CD4-positive, alpha-beta T cell (primary cell): ENCODE data around the gene C10orf67. TPM values are rescaled to one million over a fixed set of nuclear protein-coding genes. Genes with fewer than 3 reads are reported as not detected.

Experiments used
- ATAC-seq: fragments of 200-7000 bp; cut with Tn5 transposase; one replicate; pipeline ENCODE4 v1.10.0; 2022; ENCODE audit warnings: mild to moderate bottlenecking; ENCODE audit not compliant: poor library complexity
- CTCF ChIA-PET: fragments of 350-600 bp; sonication (Branson Sonifier 250); formaldehyde crosslinking; loops from one replicate; lab custom pipeline; 2021; ENCODE audit warnings: antibody characterized with exemption, inconsistent platforms; lab: Charles Lee
- POLR2A ChIA-PET: fragments of 350-600 bp; sonication (Branson Sonifier 250); formaldehyde crosslinking; loops from one replicate; lab custom pipeline; 2021; ENCODE audit warnings: antibody characterized with exemption, inconsistent platforms; lab: Charles Lee
- DNase-seq, 14 experiments: peaks; one replicate each; pipeline ENCODE4 v3.0.0-alpha.2; 2013 to 2020; ENCODE audit warnings: mixed read lengths in 2 of 14
- H3K27ac ChIP-seq, 2 donors: one replicate each; pipeline versions ENCODE4 v1.5.1 to v1.7.0; 2013; ENCODE audit warnings: low read length in 2 of 2, low read depth in 1 of 2, mild to moderate bottlenecking in 1 of 2
- H3K27me3 ChIP-seq, 2 experiments: 1 replicate in 1 of 2; 2 replicates in 1 of 2; pipeline versions ENCODE4 v1.6.1 to v1.7.0; 2013; ENCODE audit warnings: low read length in 2 of 2, control low read depth in 1 of 2, mild to moderate bottlenecking in 1 of 2, moderate library complexity in 1 of 2; ENCODE audit not compliant: insufficient read depth in 2 of 2, control insufficient read depth in 1 of 2
- H3K36me3 ChIP-seq: one replicate; pipeline ENCODE4 v1.6.1; 2013; ENCODE audit warnings: low read length, control low read depth; ENCODE audit not compliant: insufficient read depth
- H3K4me1 ChIP-seq: one replicate; pipeline ENCODE4 v1.6.1; 2013; ENCODE audit warnings: low read length, control low read depth; ENCODE audit not compliant: insufficient read depth
- H3K4me3 ChIP-seq: one replicate; pipeline ENCODE4 v1.5.1; 2013; ENCODE audit warnings: mild to moderate bottlenecking, low read length, moderate library complexity
- H3K9me3 ChIP-seq, 2 experiments: 1 replicate in 1 of 2; 2 replicates in 1 of 2; pipeline versions ENCODE4 v1.6.1 to v1.7.0; 2013; ENCODE audit warnings: low read length in 2 of 2, mild to moderate bottlenecking in 2 of 2, control low read depth in 1 of 2, moderate library complexity in 1 of 2; ENCODE audit not compliant: control insufficient read depth in 1 of 2, insufficient read depth in 1 of 2
- H3K27ac Mint-ChIP-seq: one replicate; pipeline ENCODE4 v1.8.0; 2020; ENCODE audit warnings: mixed read lengths
- H3K27me3 Mint-ChIP-seq: one replicate; pipeline ENCODE4 v1.8.0; 2021; ENCODE audit warnings: mixed read lengths
- H3K36me3 Mint-ChIP-seq: one replicate; pipeline ENCODE4 v1.8.0; 2021; ENCODE audit warnings: low read depth, mixed read lengths
- H3K4me1 Mint-ChIP-seq: one replicate; pipeline ENCODE4 v1.8.0; 2021; ENCODE audit warnings: low read depth, mixed read lengths
- H3K4me3 Mint-ChIP-seq: one replicate; pipeline ENCODE4 v1.8.0; 2020; ENCODE audit warnings: mild to moderate bottlenecking, mixed read lengths
- H3K9me3 Mint-ChIP-seq: one replicate; pipeline ENCODE4 v1.8.0; 2020; ENCODE audit warnings: mixed read lengths
- CTCF ChIP-seq: fragments of 200-600 bp; IDR thresholded peaks from one replicate; pipeline ENCODE4 v1.8.0; 2022; ENCODE audit warnings: antibody characterized with exemption, mild to moderate bottlenecking
- intact Hi-C, 2 experiments: fragments of 100-400 bp; cut with DNase I in 1 of 2; cut with micrococcal nuclease in 1 of 2; formaldehyde crosslinking; loops; one replicate each; pipeline versions ENCODE4 v1.15.1 to v1.9.0; 2023 to 2025; cut with DNase I, micrococcal nuclease
- total RNA-seq, 174 experiments: library from RNA in 2 of 174; stranded (reverse) in 2 of 174; gene quantifications; one replicate each; pipeline ENCODE4 v1.2.3 and lab custom pipeline; 2021 to 2026

C10orf67 gene
- total RNA-seq, 2 experiments from 2014 or later, result not detected

- H3K4me1 ChIP-seq, result no peaks in the 10 kb centered on the region
- H3K4me1 Mint-ChIP-seq, result no peaks in the 10 kb centered on the region
- intact Hi-C loops, result no loop called here
- H3K27ac ChIP-seq, result no peak overlapping the region
- no peak overlapping the region for H3K4me3 Mint-ChIP-seq
- no peaks in the 10 kb centered on the region for H3K36me3 ChIP-seq
- POLR2A ChIA-PET, result no interaction called here
- H3K27ac Mint-ChIP-seq, result no peak overlapping the region
- H3K4me3 ChIP-seq, result no peak overlapping the region
- no peak for TF ChIP-seq CTCF
- no peaks in the 10 kb centered on the region for H3K36me3 Mint-ChIP-seq
- H3K9me3 Mint-ChIP-seq, result no peaks in the 10 kb centered on the region
- DNase-seq, result no peak
- peaks cover 5% of the 10 kb centered on the region for H3K27me3 Mint-ChIP-seq
- no peak for ATAC-seq
- no peaks in the 10 kb centered on the region for H3K27me3 ChIP-seq
- CTCF ChIA-PET, result no interaction called here
- no peaks in the 10 kb centered on the region for H3K9me3 ChIP-seq
Observed at GRCh38 chr10:23324351-23324750, 20.2 kb downstream of the C10orf67 start.

GRCh38 chr10:23322082-23322481 is 22.5 kb downstream of the C10orf67 start:
- ATAC-seq (no peak), DNase-seq (no peak)
- no peaks in the 10 kb centered on the region for H3K27me3 ChIP-seq
- ChIA-PET POLR2A (no interaction called here), CTCF (no interaction called here)
- H3K36me3 Mint-ChIP-seq, result no peaks in the 10 kb centered on the region
- no peaks in the 10 kb centered on the region for H3K4me1 Mint-ChIP-seq
- H3K27ac Mint-ChIP-seq, result no peak overlapping the region
- peaks cover 5% of the 10 kb centered on the region for H3K27me3 Mint-ChIP-seq
- intact Hi-C loops, result no loop called here
- H3K4me3 Mint-ChIP-seq, result no peak overlapping the region
- H3K9me3 ChIP-seq, result peaks cover 0 to 3% of the 10 kb centered on the region in 2 experiments
- no peaks in the 10 kb centered on the region for H3K4me1 ChIP-seq
- no peak overlapping the region for H3K27ac ChIP-seq
- no peaks in the 10 kb centered on the region for H3K36me3 ChIP-seq
- H3K9me3 Mint-ChIP-seq, result no peaks in the 10 kb centered on the region
- TF ChIP-seq CTCF, result no peak
- no peak overlapping the region for H3K4me3 ChIP-seq

GRCh38 chr10:23319835-23320234 is 24.8 kb downstream of the C10orf67 start:
- no peak for DNase-seq
- H3K36me3 ChIP-seq, result no peaks in the 10 kb centered on the region
- no peaks in the 10 kb centered on the region for H3K36me3 Mint-ChIP-seq
- ChIA-PET CTCF (no interaction called here), POLR2A (interaction anchor here (0.6 kb wide), 1 partner anchor 570 kb away, joined by 3 read pairs; no protein-coding TSS in a partner anchor)
- no peaks in the 10 kb centered on the region for H3K4me1 Mint-ChIP-seq
- H3K27ac ChIP-seq, result no peak overlapping the region
- H3K9me3 Mint-ChIP-seq, result no peaks in the 10 kb centered on the region
- H3K4me3 Mint-ChIP-seq, result no peak overlapping the region
- no peak overlapping the region for H3K27ac Mint-ChIP-seq
- no peaks in the 10 kb centered on the region for H3K27me3 Mint-ChIP-seq
- H3K4me1 ChIP-seq, result no peaks in the 10 kb centered on the region
- no peak for TF ChIP-seq CTCF
- no peak for ATAC-seq
- intact Hi-C loops, result no loop called here
- no peaks in the 10 kb centered on the region for H3K27me3 ChIP-seq
- no peak overlapping the region for H3K4me3 ChIP-seq
- peaks cover 6 to 15% of the 10 kb centered on the region in 2 experiments for H3K9me3 ChIP-seq
